ENCODE data around the gene PEF1.

DNA sequence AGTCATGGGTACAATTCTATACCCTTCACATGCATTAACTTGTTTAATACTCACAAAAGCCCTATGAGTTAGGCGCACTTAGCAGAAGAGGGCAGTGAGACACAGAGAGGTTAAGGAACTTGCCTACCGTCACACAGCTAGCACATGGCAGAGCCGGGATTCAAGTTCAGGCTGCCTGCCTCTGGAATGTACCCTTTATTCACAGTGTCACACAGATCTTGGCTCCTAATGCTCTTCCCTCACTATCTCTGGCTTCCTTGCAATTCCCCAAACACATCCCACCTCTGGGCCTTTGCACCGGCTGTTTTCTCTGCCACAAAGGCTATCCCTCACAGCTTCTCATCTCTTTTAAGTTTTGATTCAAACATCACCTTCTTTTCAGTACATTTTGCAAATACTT is 34.0 kb upstream of the PEF1 start:
- TF ChIP-seq ISL1 (CRISPR knock-in tag; IDR thresholded peaks at IDR 0.05) = no peak
- no peak for TF ChIP-seq ZNF8 (CRISPR knock-in tag; IDR thresholded peaks at IDR 0.05)
- TF ChIP-seq, protein P1, sequence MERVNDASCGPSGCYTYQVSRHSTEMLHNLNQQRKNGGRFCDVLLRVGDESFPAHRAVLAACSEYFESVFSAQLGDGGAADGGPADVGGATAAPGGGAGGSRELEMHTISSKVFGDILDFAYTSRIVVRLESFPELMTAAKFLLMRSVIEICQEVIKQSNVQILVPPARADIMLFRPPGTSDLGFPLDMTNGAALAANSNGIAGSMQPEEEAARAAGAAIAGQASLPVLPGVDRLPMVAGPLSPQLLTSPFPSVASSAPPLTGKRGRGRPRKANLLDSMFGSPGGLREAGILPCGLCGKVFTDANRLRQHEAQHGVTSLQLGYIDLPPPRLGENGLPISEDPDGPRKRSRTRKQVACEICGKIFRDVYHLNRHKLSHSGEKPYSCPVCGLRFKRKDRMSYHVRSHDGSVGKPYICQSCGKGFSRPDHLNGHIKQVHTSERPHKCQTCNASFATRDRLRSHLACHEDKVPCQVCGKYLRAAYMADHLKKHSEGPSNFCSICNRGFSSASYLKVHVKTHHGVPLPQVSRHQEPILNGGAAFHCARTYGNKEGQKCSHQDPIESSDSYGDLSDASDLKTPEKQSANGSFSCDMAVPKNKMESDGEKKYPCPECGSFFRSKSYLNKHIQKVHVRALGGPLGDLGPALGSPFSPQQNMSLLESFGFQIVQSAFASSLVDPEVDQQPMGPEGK (CRISPR knock-in tag; IDR thresholded peaks at IDR 0.05; ENCODE audit: borderline replicate concordance) = no peak
- no peak for TF ChIP-seq OSR1 (CRISPR knock-in tag; IDR thresholded peaks at IDR 0.05)
- TF ChIP-seq, protein P2, sequence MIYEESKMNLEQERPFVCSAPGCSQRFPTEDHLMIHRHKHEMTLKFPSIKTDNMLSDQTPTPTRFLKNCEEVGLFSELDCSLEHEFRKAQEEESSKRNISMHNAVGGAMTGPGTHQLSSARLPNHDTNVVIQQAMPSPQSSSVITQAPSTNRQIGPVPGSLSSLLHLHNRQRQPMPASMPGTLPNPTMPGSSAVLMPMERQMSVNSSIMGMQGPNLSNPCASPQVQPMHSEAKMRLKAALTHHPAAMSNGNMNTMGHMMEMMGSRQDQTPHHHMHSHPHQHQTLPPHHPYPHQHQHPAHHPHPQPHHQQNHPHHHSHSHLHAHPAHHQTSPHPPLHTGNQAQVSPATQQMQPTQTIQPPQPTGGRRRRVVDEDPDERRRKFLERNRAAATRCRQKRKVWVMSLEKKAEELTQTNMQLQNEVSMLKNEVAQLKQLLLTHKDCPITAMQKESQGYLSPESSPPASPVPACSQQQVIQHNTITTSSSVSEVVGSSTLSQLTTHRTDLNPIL (CRISPR knock-in tag; IDR thresholded peaks at IDR 0.05; ENCODE audit: low read depth) = no peak
- no peak for TF ChIP-seq CSDC2 (CRISPR knock-in tag; IDR thresholded peaks at IDR 0.05)

Data from SK-N-SH treated with all-trans-retinoic acid at 6 μM for 48 hours (cell line).